HG02938 (cell line): Measurements from ENCODE around the gene SPAG8.

Source experiments
- ATAC-seq: cut with Tn5 transposase; IDR thresholded peaks from one replicate; pipeline ENCODE4 v1.9.1; 2021; ENCODE audit warnings: mild to moderate bottlenecking, moderate library complexity; ENCODE audit not compliant: unreplicated experiment

Gene SPAG8

GRCh38 chr9:35812025-35812602 lies at the start of gene SPAG8:
Gene SPAG8, minus strand, starts transcription at chr9:35812262. Its CDS starts 115 bp downstream, at chr9:35812147.
- ATAC-seq = peak; percentile 58

- ATAC-seq = no peak
These were observed 49.3 kb upstream of the SPAG8 start for GRCh38 chr9:35861161-35861897.

- no peak for ATAC-seq
These were observed 47.9 kb upstream of the SPAG8 start for GRCh38 chr9:35859990-35860339.

- no peak for ATAC-seq
These were observed 47.4 kb upstream of the SPAG8 start for GRCh38 chr9:35859310-35859989.

GRCh38 chr9:35858458-35858857 lies 46.4 kb upstream of the SPAG8 start:
- no peak for ATAC-seq

- ATAC-seq = no peak
These were observed 44.8 kb upstream of the SPAG8 start for GRCh38 chr9:35856882-35857281.

GRCh38 chr9:35856206-35856605 lies 44.1 kb upstream of the SPAG8 start:
- ATAC-seq = no peak

- no peak for ATAC-seq
These were observed 42.2 kb upstream of the SPAG8 start for GRCh38 chr9:35854091-35854762.

GRCh38 chr9:35852876-35853865 lies 41.1 kb upstream of the SPAG8 start:
- ATAC-seq = no peak

- ATAC-seq = no peak
These were observed 40.3 kb upstream of the SPAG8 start for GRCh38 chr9:35852267-35852815.

GRCh38 chr9:35847792-35848572 lies 35.9 kb upstream of the SPAG8 start:
- peak; percentile 92 for ATAC-seq

GRCh38 chr9:35845824-35846771 lies 34.0 kb upstream of the SPAG8 start:
- no peak for ATAC-seq

- ATAC-seq = no peak
These were observed 32.7 kb upstream of the SPAG8 start for GRCh38 chr9:35844628-35845270.

- ATAC-seq = no peak
These were observed 30.7 kb upstream of the SPAG8 start for GRCh38 chr9:35842795-35843194.

- no peak for ATAC-seq
These were observed 30.1 kb upstream of the SPAG8 start for GRCh38 chr9:35842020-35842745.

GRCh38 chr9:35841645-35841900 lies 29.5 kb upstream of the SPAG8 start:
- no peak for ATAC-seq

- no peak for ATAC-seq
These were observed 29.0 kb upstream of the SPAG8 start for GRCh38 chr9:35840881-35841644.
